ENCODE measurements around the gene CBX8. TPM values are rescaled to one million over a fixed set of nuclear protein-coding genes. Genes with fewer than 3 reads are reported as not detected.

The CBX8 gene
- total RNA-seq, 1 donor from 2014 or later = 5.8 TPM

GRCh38 chr17:79784353-79785016 lies 12.4 kb downstream of the CBX8 start:
- no peak for TF ChIP-seq CTCF (IDR thresholded peaks at IDR 0.05)
- ATAC-seq = no peak
- no peaks in the 10 kb centered on the region for H3K36me3 ChIP-seq
- H3K27ac ChIP-seq = no peak overlapping the region
- H3K4me1 ChIP-seq = peaks cover 14% of the 10 kb centered on the region
- H3K27me3 ChIP-seq (ENCODE audit: low read depth) = peaks cover 58% of the 10 kb centered on the region
- H3K4me3 ChIP-seq = no peak overlapping the region
- DNase-seq = peak; percentile 43
- intact Hi-C loops (cut with DNase I) = no loop called here
- H3K9me3 ChIP-seq = no peaks in the 10 kb centered on the region

DNA sequence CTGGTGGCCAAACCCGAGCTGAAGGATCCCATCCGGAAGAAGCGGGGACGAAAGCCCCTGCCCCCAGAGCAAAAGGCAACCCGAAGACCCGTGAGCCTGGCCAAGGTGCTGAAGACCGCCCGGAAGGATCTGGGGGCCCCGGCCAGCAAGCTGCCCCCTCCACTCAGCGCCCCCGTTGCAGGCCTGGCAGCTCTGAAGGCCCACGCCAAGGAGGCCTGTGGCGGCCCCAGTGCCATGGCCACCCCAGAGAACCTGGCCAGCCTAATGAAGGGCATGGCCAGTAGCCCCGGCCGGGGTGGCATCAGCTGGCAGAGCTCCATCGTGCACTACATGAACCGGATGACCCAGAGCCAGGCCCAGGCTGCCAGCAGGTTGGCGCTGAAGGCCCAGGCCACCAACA lies 13.0 kb downstream of the CBX8 start:
- intact Hi-C loops (cut with DNase I) = no loop called here
- ATAC-seq (no peak), DNase-seq (peak; percentile 39)
- Histone ChIP-seq H3K4me1 (peaks cover 14% of the 10 kb centered on the region), H3K4me3 (no peak overlapping the region), H3K27me3 (ENCODE audit: low read depth) (peaks cover 58% of the 10 kb centered on the region), H3K9me3 (no peaks in the 10 kb centered on the region), H3K27ac (no peak overlapping the region), H3K36me3 (no peaks in the 10 kb centered on the region)
- TF ChIP-seq CTCF (IDR thresholded peaks at IDR 0.05) = no peak

- Histone ChIP-seq H3K9me3 (no peaks in the 10 kb centered on the region), H3K4me1 (peaks cover 19% of the 10 kb centered on the region), H3K4me3 (no peak overlapping the region), H3K36me3 (no peaks in the 10 kb centered on the region), H3K27me3 (ENCODE audit: low read depth) (peaks cover 52% of the 10 kb centered on the region), H3K27ac (no peak overlapping the region)
- peak; percentile 28 for DNase-seq
- no peak for TF ChIP-seq CTCF (IDR thresholded peaks at IDR 0.05)
- ATAC-seq = no peak
- intact Hi-C loops (cut with DNase I) = no loop called here
Observed at GRCh38 chr17:79781736-79782575, 14.9 kb downstream of the CBX8 start.

- ATAC-seq (no peak), DNase-seq (peak; percentile 20)
- no peaks in the 10 kb centered on the region for H3K9me3 ChIP-seq
- H3K36me3 ChIP-seq = no peaks in the 10 kb centered on the region
- no peak overlapping the region for H3K4me3 ChIP-seq
- peaks cover 22% of the 10 kb centered on the region for H3K4me1 ChIP-seq
- no peak overlapping the region for H3K27ac ChIP-seq
- intact Hi-C loops (cut with DNase I) = no loop called here
- TF ChIP-seq CTCF (IDR thresholded peaks at IDR 0.05) = no peak
- peaks cover 54% of the 10 kb centered on the region for H3K27me3 ChIP-seq (ENCODE audit: low read depth)
Observed at GRCh38 chr17:79781012-79781650, 15.7 kb downstream of the CBX8 start.

GRCh38 chr17:79779661-79780365 lies 17.1 kb downstream of the CBX8 start:
- no peak for ATAC-seq
- Histone ChIP-seq H3K27me3 (ENCODE audit: low read depth) (peaks cover 56% of the 10 kb centered on the region), H3K36me3 (no peaks in the 10 kb centered on the region), H3K9me3 (no peaks in the 10 kb centered on the region), H3K4me1 (peaks cover 22% of the 10 kb centered on the region), H3K4me3 (no peak overlapping the region), H3K27ac (no peak overlapping the region)
- no peak for TF ChIP-seq CTCF (IDR thresholded peaks at IDR 0.05)
- DNase-seq = peak; percentile 24
- intact Hi-C loops (cut with DNase I) = no loop called here
